GM12878 (cell line): Measurements from ENCODE around the gene BAK1. TPM values are rescaled to one million over a fixed set of nuclear protein-coding genes. Genes with fewer than 3 reads are reported as not detected.

Source experiments
- ATAC-seq: fragments of 200-7000 bp; cut with Tn5 transposase; 3 replicates; pipeline ENCODE4 v1.9.1; 2020; ENCODE audit warnings: mild to moderate bottlenecking, moderate library complexity
- BruUV-seq: library from RNA; stranded (reverse); fragments of 400-500 nt; replicated peaks from 2 replicates; lab custom pipeline; 2021; lab: Mats Ljungman, UMichigan
- CTCF ChIA-PET: fragments of 300-600 bp; sonication (Branson Sonifier 250); formaldehyde crosslinking; extraction: SDS; loops from one replicate; lab custom pipeline; 2021; ENCODE audit warnings: inconsistent platforms; lab: Yijun Ruan, JAX
- POLR2A ChIA-PET: fragments of 350-600 bp; formaldehyde crosslinking; extraction: SDS; loops from one replicate; lab custom pipeline; 2021; ENCODE audit warnings: inconsistent platforms; lab: Charles Lee
- RAD21 ChIA-PET: fragments of 300-600 bp; sonication (Branson Sonifier 250); formaldehyde crosslinking; loops from one replicate; lab custom pipeline; 2023; ENCODE audit warnings: antibody characterized with exemption; ENCODE audit not compliant: unreplicated experiment; lab: Charles Lee
- SMC1A ChIA-PET: fragments of 300-600 bp; sonication (Branson Sonifier 250); formaldehyde crosslinking; loops from one replicate; lab custom pipeline; 2023; ENCODE audit not compliant: unreplicated experiment, uncharacterized antibody; lab: Charles Lee
- DNase-seq: peaks from one replicate; pipeline ENCODE4 v3.0.0-alpha.2; 2011; ENCODE audit warnings: low read depth, low spot score
- FAIRE-seq: peaks from 3 replicates; lab custom pipeline; 2011; peaks lifted over from hg19 to GRCh38; lab: Jason Lieb, UNC
- H2AFZ ChIP-seq: 2 replicates; pipeline ENCODE4 v1.6.0; 2011; ENCODE audit warnings: low read depth, low read length, control low read depth; ENCODE audit not compliant: control insufficient read depth
- H3K27ac ChIP-seq: 2 replicates; pipeline ENCODE4 v1.5.1; 2011; ENCODE audit warnings: control low read depth; ENCODE audit not compliant: control insufficient read depth, insufficient read depth
- H3K27me3 ChIP-seq, 2 experiments: replicated peaks in 1 of 2; 2 replicates each; pipeline versions ENCODE4 v1.6.0 to v1.6.1; 2011; ENCODE audit warnings: low read length in 1 of 2; ENCODE audit not compliant: control insufficient read depth in 2 of 2, insufficient read depth in 2 of 2
- H3K36me3 ChIP-seq, 2 experiments: 2 replicates each; pipeline ENCODE4 v1.5.1; 2011; ENCODE audit warnings: low read length in 1 of 2; ENCODE audit not compliant: control insufficient read depth in 2 of 2, insufficient read depth in 2 of 2
- H3K4me1 ChIP-seq: 2 replicates; pipeline ENCODE4 v1.6.1; 2011; ENCODE audit warnings: mild to moderate bottlenecking, low read length, moderate library complexity, mixed read lengths; ENCODE audit not compliant: control insufficient read depth, insufficient read depth
- H3K4me2 ChIP-seq: 2 replicates; pipeline ENCODE4 v1.6.0; 2011; ENCODE audit warnings: control low read depth; ENCODE audit not compliant: control insufficient read depth, insufficient read depth
- H3K4me3 ChIP-seq: fragments of 200-600 bp; sonication (generic); 2 replicates; pipeline ENCODE4 v1.5.1; 2016
- H3K79me2 ChIP-seq: 2 replicates; pipeline ENCODE4 v1.6.0; 2011; ENCODE audit warnings: low read length; ENCODE audit not compliant: control insufficient read depth, insufficient read depth
- H3K9ac ChIP-seq: 2 replicates; pipeline ENCODE4 v1.8.0; 2011; ENCODE audit warnings: low read length, control low read depth, mixed read lengths; ENCODE audit not compliant: control insufficient read depth, insufficient read depth
- H3K9me3 ChIP-seq: replicated peaks from 3 replicates; pipeline ENCODE4 v1.5.1; 2011; ENCODE audit warnings: mild to moderate bottlenecking, low read length; ENCODE audit not compliant: control insufficient read depth, insufficient read depth
- H4K20me1 ChIP-seq: 2 replicates; pipeline ENCODE4 v1.6.0; 2011; ENCODE audit not compliant: control insufficient read depth, insufficient read depth
- CTCF ChIP-seq, 3 experiments: IDR thresholded peaks in 2 of 3; conservative IDR thresholded peaks in 1 of 3; 2 replicates each; pipeline ENCODE4 v1.5.1; 2011; ENCODE audit warnings: low read depth in 3 of 3, low read length in 3 of 3, mild to moderate bottlenecking in 3 of 3, control low read depth in 2 of 3, moderate library complexity in 2 of 3, inconsistent platforms in 1 of 3, mixed read lengths in 1 of 3; ENCODE audit not compliant: control insufficient read depth in 2 of 3, insufficient read depth in 1 of 3; ENCODE audit errors: extremely low read depth in 1 of 3
- ETV6 ChIP-seq, 2 experiments: fragments of 450-650 bp in 1 of 2; IDR thresholded peaks in 1 of 2; conservative IDR thresholded peaks in 1 of 2; 2 replicates each; pipeline ENCODE4 v1.6.1; 2014; ENCODE audit warnings: antibody characterized with exemption in 1 of 2, borderline replicate concordance in 1 of 2, low read depth in 1 of 2, mild to moderate bottlenecking in 1 of 2, moderate library complexity in 1 of 2
- IRF3 ChIP-seq: fragments of 450-650 bp; IDR thresholded peaks from 2 replicates; pipeline ENCODE4 v1.6.1; 2014; ENCODE audit warnings: mild to moderate bottlenecking
- LARP7 ChIP-seq: fragments of 450-650 bp; IDR thresholded peaks from 2 replicates; pipeline ENCODE4 v1.6.1; 2017; ENCODE audit warnings: mild to moderate bottlenecking
- MTA3 ChIP-seq: IDR thresholded peaks from 2 replicates; pipeline ENCODE4 v1.6.1; 2012; ENCODE audit warnings: low read length, inconsistent platforms, borderline replicate concordance
- SMAD1 ChIP-seq: fragments of 450-650 bp; IDR thresholded peaks from 2 replicates; pipeline ENCODE4 v1.6.1; 2018; ENCODE audit warnings: mild to moderate bottlenecking, low read depth; ENCODE audit not compliant: partially characterized antibody
- WGBS: methylation state at CpG from one replicate; pipeline ENCODE4 v1.1.6; 2016; ENCODE audit warnings: low lambda C conversion rate; ENCODE audit not compliant: insufficient replicate concordance, insufficient coverage; ENCODE audit errors: missing lambda C conversion rate; 5-methylcytosine and 5-hydroxymethylcytosine counted together
- in situ Hi-C: fragments of 300-500 bp; cut with MboI; formaldehyde crosslinking; loops from 9 replicates; pipeline ENCODE4 v1.14.3; 2018; ENCODE audit warnings: mixed read lengths
- intact Hi-C: fragments of 100-400 bp; cut with micrococcal nuclease; formaldehyde crosslinking; loops from one replicate; pipeline ENCODE4 v1.14.2; 2022; ENCODE audit not compliant: unreplicated experiment
- polyA plus RNA-seq, 11 experiments: library from polyadenylated mRNA; depleted of rRNA in 4 of 11; unstranded in 6 of 11; stranded (reverse) in 5 of 11; fragments of >200 nt; fragmentation: Nextera tagmentation in 4 of 11; fragmentation: Illumina TruSeq in 1 of 11; extraction: Ambion mirVana in 4 of 11; extraction: Trizol in 1 of 11; gene quantifications; 1 replicate in 1 of 11; 2 replicates in 10 of 11; pipeline versions ENCODE4 v1.2.1 to v1.2.3, GENCODE V29; 2011 to 2016; ENCODE audit warnings: inconsistent platforms in 2 of 11, missing spikeins in 2 of 11, low read depth in 1 of 11
- total RNA-seq, 4 experiments: library from RNA; depleted of rRNA in 3 of 4; stranded (reverse); fragments of >200 nt in 3 of 4; fragmentation: Illumina TruSeq in 1 of 4; extraction: Trizol in 1 of 4; gene quantifications; 2 replicates each; pipeline versions ENCODE4 v1.2.1 to v1.2.3, GENCODE V29; 2013 to 2021

The BAK1 gene
- total and polyA plus RNA-seq, 10 of the 15 experiments (the other 5 are each of a cell fraction or from before 2014, with no cell fraction given) = 6.3 to 65.8 (median 29.6) TPM

- no peak for TF ChIP-seq CTCF (IDR thresholded peaks at IDR 0.05 in 2 of 3, conservative IDR thresholded peaks at IDR 0.05 in 1 of 3; ENCODE audit: control insufficient read depth in 2 of 3, extremely low read depth in 1 of 3, insufficient read depth in 1 of 3, low read depth in 3 of 3, low read length in 3 of 3)
- no peak for TF ChIP-seq IRF3
- TF ChIP-seq SMAD1 = no peak
- no peak for TF ChIP-seq LARP7
- TF ChIP-seq ETV6 (conservative IDR thresholded peaks at IDR 0.05 in 1 of 2, IDR thresholded peaks at IDR 0.05 in 1 of 2; ENCODE audit: borderline replicate concordance in 1 of 2, low read depth in 1 of 2) = no peak
- TF ChIP-seq MTA3 = no peak
- intact Hi-C loops = no loop called here
- no peak overlapping the region for H2AFZ ChIP-seq
- peaks cover 0 to 2% of the 10 kb centered on the region in 2 experiments; a peak in 2 of 4 replicates for H3K36me3 ChIP-seq
- no peaks in the 10 kb centered on the region for H3K9me3 ChIP-seq
- no peaks in the 10 kb centered on the region for H4K20me1 ChIP-seq
- no peak for ATAC-seq
- H3K27me3 ChIP-seq = no peaks in the 10 kb centered on the region
- FAIRE-seq = no peak
- H3K4me3 ChIP-seq = no peak overlapping the region; the same call in 1 of the 2 replicates
- H3K27ac ChIP-seq = no peak overlapping the region
- CTCF ChIA-PET = interaction anchor here (0.8 to 6.0 kb wide), 3 partner anchors 16 to 87 kb away, joined by 3 to 31 read pairs (median 10); partner anchors contain the start of gene UQCC2
- RAD21 ChIA-PET = interaction anchor here (1.6 kb wide), 1 partner anchor 77 kb away, joined by 3 read pairs; no protein-coding TSS in a partner anchor
- H3K4me1 ChIP-seq = peaks cover 26% of the 10 kb centered on the region
- 99% methylated on average over 6 of the region's 6 CpGs for WGBS
- H3K4me2 ChIP-seq = peak overlapping the region; percentile 81
- SMC1A ChIA-PET = interaction anchor here (1.4 to 2.8 kb wide), 2 partner anchors 16 to 87 kb away, joined by 3 to 9 read pairs; partner anchors contain the start of gene UQCC2
- POLR2A ChIA-PET = interaction anchor here (0.7 to 1.4 kb wide), 3 partner anchors 43 to 300 kb away, joined by 3 to 4 read pairs (median 3); no protein-coding TSS in a partner anchor
- H3K79me2 ChIP-seq = peaks cover 47% of the 10 kb centered on the region
- in situ Hi-C loops = no loop called here
- no peak overlapping the region for H3K9ac ChIP-seq
- no TSS peak for BruUV-seq
- no peak for DNase-seq
Observed at GRCh38 chr6:33623895-33624381, 43.9 kb upstream of the BAK1 start.
